Amniotic stem cell (primary cell): ENCODE results near the gene ZNF436.

ENCODE experiments used
- DNase-seq: peaks from one replicate; lab custom pipeline; 2025; lab: John Stamatoyannopoulos, UW

The ZNF436 gene

GRCh38 chr1:23369335-23370013 is at the start of gene ZNF436:
TSS of gene ZNF436 (minus strand) at chr1:23369836. CDS start at chr1:23368005, 1,831 bp downstream.
- peak; percentile 59 for DNase-seq

GRCh38 chr1:23419180-23419579 is 49.5 kb upstream of the ZNF436 start:
- no peak for DNase-seq

- no peak for DNase-seq
These were observed 47.9 kb upstream of the ZNF436 start for GRCh38 chr1:23417570-23417969.

- no peak for DNase-seq
These were observed 47.3 kb upstream of the ZNF436 start for GRCh38 chr1:23416964-23417363.

GRCh38 chr1:23408797-23409290 is 39.2 kb upstream of the ZNF436 start:
- no peak for DNase-seq

- DNase-seq, result no peak
These were observed 37.5 kb upstream of the ZNF436 start for GRCh38 chr1:23407016-23407630.

GRCh38 chr1:23405946-23406345 is 36.3 kb upstream of the ZNF436 start:
- no peak for DNase-seq

- peak; percentile 91 for DNase-seq
These were observed 34.3 kb upstream of the ZNF436 start for GRCh38 chr1:23403735-23404486.

- no peak for DNase-seq
These were observed 33.7 kb upstream of the ZNF436 start for GRCh38 chr1:23403355-23403734.

GRCh38 chr1:23403038-23403336 is 33.4 kb upstream of the ZNF436 start:
- DNase-seq, result peak; percentile 44

GRCh38 chr1:23402286-23403037 is 32.8 kb upstream of the ZNF436 start:
- DNase-seq, result no peak

GRCh38 chr1:23401313-23401712 is 31.7 kb upstream of the ZNF436 start:
- DNase-seq, result no peak

GRCh38 chr1:23400324-23401114 is 30.9 kb upstream of the ZNF436 start:
- DNase-seq, result no peak

- no peak for DNase-seq
These were observed 29.6 kb upstream of the ZNF436 start for GRCh38 chr1:23399229-23399628.

- no peak for DNase-seq
These were observed 28.3 kb upstream of the ZNF436 start for GRCh38 chr1:23397908-23398307.

- no peak for DNase-seq
These were observed 26.7 kb upstream of the ZNF436 start for GRCh38 chr1:23396380-23396779.

GRCh38 chr1:23395849-23396248 is 26.2 kb upstream of the ZNF436 start:
- no peak for DNase-seq

GRCh38 chr1:23395154-23395724 is 25.6 kb upstream of the ZNF436 start:
- no peak for DNase-seq

GRCh38 chr1:23394684-23395083 is 25.0 kb upstream of the ZNF436 start:
- no peak for DNase-seq

- DNase-seq, result peak; percentile 38
These were observed 24.5 kb upstream of the ZNF436 start for GRCh38 chr1:23394181-23394580.

GRCh38 chr1:23393706-23394105 is 24.1 kb upstream of the ZNF436 start:
- DNase-seq, result no peak
